GM12878 (cell line): ENCODE measurements around the gene PLCXD1. TPM values are rescaled to one million over a fixed set of nuclear protein-coding genes. Genes with fewer than 3 reads are reported as not detected.

ENCODE experiments used
- ATAC-seq: fragments of 200-7000 bp; cut with Tn5 transposase; 3 replicates; pipeline ENCODE4 v1.9.1; 2020; ENCODE audit warnings: mild to moderate bottlenecking, moderate library complexity
- BruUV-seq: library from RNA; stranded (reverse); fragments of 400-500 nt; replicated peaks from 2 replicates; lab custom pipeline; 2021; lab: Mats Ljungman, UMichigan
- CTCF ChIA-PET: fragments of 300-600 bp; sonication (Branson Sonifier 250); formaldehyde crosslinking; extraction: SDS; loops from one replicate; lab custom pipeline; 2021; ENCODE audit warnings: inconsistent platforms; lab: Yijun Ruan, JAX
- POLR2A ChIA-PET: fragments of 350-600 bp; formaldehyde crosslinking; extraction: SDS; loops from one replicate; lab custom pipeline; 2021; ENCODE audit warnings: inconsistent platforms; lab: Charles Lee
- RAD21 ChIA-PET: fragments of 300-600 bp; sonication (Branson Sonifier 250); formaldehyde crosslinking; loops from one replicate; lab custom pipeline; 2023; ENCODE audit warnings: antibody characterized with exemption; ENCODE audit not compliant: unreplicated experiment; lab: Charles Lee
- SMC1A ChIA-PET: fragments of 300-600 bp; sonication (Branson Sonifier 250); formaldehyde crosslinking; loops from one replicate; lab custom pipeline; 2023; ENCODE audit not compliant: unreplicated experiment, uncharacterized antibody; lab: Charles Lee
- DNase-seq: peaks from one replicate; pipeline ENCODE4 v3.0.0-alpha.2; 2011; ENCODE audit warnings: low read depth, low spot score
- FAIRE-seq: peaks from 3 replicates; lab custom pipeline; 2011; peaks lifted over from hg19 to GRCh38; lab: Jason Lieb, UNC
- H2AFZ ChIP-seq: 2 replicates; pipeline ENCODE4 v1.6.0; 2011; ENCODE audit warnings: low read depth, low read length, control low read depth; ENCODE audit not compliant: control insufficient read depth
- H3K27ac ChIP-seq: 2 replicates; pipeline ENCODE4 v1.5.1; 2011; ENCODE audit warnings: control low read depth; ENCODE audit not compliant: control insufficient read depth, insufficient read depth
- H3K27me3 ChIP-seq, 2 experiments: replicated peaks in 1 of 2; 2 replicates each; pipeline versions ENCODE4 v1.6.0 to v1.6.1; 2011; ENCODE audit warnings: low read length in 1 of 2; ENCODE audit not compliant: control insufficient read depth in 2 of 2, insufficient read depth in 2 of 2
- H3K36me3 ChIP-seq, 2 experiments: 2 replicates each; pipeline ENCODE4 v1.5.1; 2011; ENCODE audit warnings: low read length in 1 of 2; ENCODE audit not compliant: control insufficient read depth in 2 of 2, insufficient read depth in 2 of 2
- H3K4me1 ChIP-seq: 2 replicates; pipeline ENCODE4 v1.6.1; 2011; ENCODE audit warnings: mild to moderate bottlenecking, low read length, moderate library complexity, mixed read lengths; ENCODE audit not compliant: control insufficient read depth, insufficient read depth
- H3K4me2 ChIP-seq: 2 replicates; pipeline ENCODE4 v1.6.0; 2011; ENCODE audit warnings: control low read depth; ENCODE audit not compliant: control insufficient read depth, insufficient read depth
- H3K4me3 ChIP-seq: fragments of 200-600 bp; sonication (generic); 2 replicates; pipeline ENCODE4 v1.5.1; 2016
- H3K79me2 ChIP-seq: 2 replicates; pipeline ENCODE4 v1.6.0; 2011; ENCODE audit warnings: low read length; ENCODE audit not compliant: control insufficient read depth, insufficient read depth
- H3K9ac ChIP-seq: 2 replicates; pipeline ENCODE4 v1.8.0; 2011; ENCODE audit warnings: low read length, control low read depth, mixed read lengths; ENCODE audit not compliant: control insufficient read depth, insufficient read depth
- H3K9me3 ChIP-seq: replicated peaks from 3 replicates; pipeline ENCODE4 v1.5.1; 2011; ENCODE audit warnings: mild to moderate bottlenecking, low read length; ENCODE audit not compliant: control insufficient read depth, insufficient read depth
- H4K20me1 ChIP-seq: 2 replicates; pipeline ENCODE4 v1.6.0; 2011; ENCODE audit not compliant: control insufficient read depth, insufficient read depth
- IRF4 ChIP-seq: IDR thresholded peaks from 2 replicates; pipeline ENCODE4 v1.6.1; 2011; ENCODE audit warnings: low read depth, low read length
- MXI1 ChIP-seq: fragments of 150-350 bp; IDR thresholded peaks from 2 replicates; pipeline ENCODE4 v1.6.1; 2011; ENCODE audit warnings: low read depth, mild to moderate bottlenecking, inconsistent platforms, low read length, improper control_type of control experiment
- PRDM15 ChIP-seq: fragments of 450-650 bp; formaldehyde crosslinking; IDR thresholded peaks from 2 replicates; pipeline ENCODE4 v1.4.0; 2020; ENCODE audit warnings: mild to moderate bottlenecking, moderate library complexity
- SP1 ChIP-seq: IDR thresholded peaks from one replicate; pipeline ENCODE4 v1.6.1; 2011; ENCODE audit warnings: low read depth, low read length
- ZNF24 ChIP-seq: fragments of 450-650 bp; IDR thresholded peaks from 2 replicates; pipeline ENCODE4 v1.6.1; 2017; ENCODE audit warnings: antibody characterized with exemption, mild to moderate bottlenecking
- ZNF384 ChIP-seq: IDR thresholded peaks from 2 replicates; pipeline ENCODE4 v1.6.1; 2012; ENCODE audit warnings: low read depth, mild to moderate bottlenecking, low read length, improper control_type of control experiment, borderline replicate concordance
- WGBS: methylation state at CpG from one replicate; pipeline ENCODE4 v1.1.6; 2016; ENCODE audit warnings: low lambda C conversion rate; ENCODE audit not compliant: insufficient replicate concordance, insufficient coverage; ENCODE audit errors: missing lambda C conversion rate; 5-methylcytosine and 5-hydroxymethylcytosine counted together
- in situ Hi-C: fragments of 300-500 bp; cut with MboI; formaldehyde crosslinking; loops from 9 replicates; pipeline ENCODE4 v1.14.3; 2018; ENCODE audit warnings: mixed read lengths
- intact Hi-C: fragments of 100-400 bp; cut with micrococcal nuclease; formaldehyde crosslinking; loops from one replicate; pipeline ENCODE4 v1.14.2; 2022; ENCODE audit not compliant: unreplicated experiment
- polyA plus RNA-seq, 11 experiments: library from polyadenylated mRNA; depleted of rRNA in 4 of 11; unstranded in 6 of 11; stranded (reverse) in 5 of 11; fragments of >200 nt; fragmentation: Nextera tagmentation in 4 of 11; fragmentation: Illumina TruSeq in 1 of 11; extraction: Ambion mirVana in 4 of 11; extraction: Trizol in 1 of 11; gene quantifications; 1 replicate in 1 of 11; 2 replicates in 10 of 11; pipeline versions ENCODE4 v1.2.1 to v1.2.3, GENCODE V29; 2011 to 2016; ENCODE audit warnings: inconsistent platforms in 2 of 11, missing spikeins in 2 of 11, low read depth in 1 of 11
- total RNA-seq, 4 experiments: library from RNA; depleted of rRNA in 3 of 4; stranded (reverse); fragments of >200 nt in 3 of 4; fragmentation: Illumina TruSeq in 1 of 4; extraction: Trizol in 1 of 4; gene quantifications; 2 replicates each; pipeline versions ENCODE4 v1.2.1 to v1.2.3, GENCODE V29; 2013 to 2021

The PLCXD1 gene
- total and polyA plus RNA-seq, 10 of the 15 experiments (the other 5 are each of a cell fraction or from before 2014, with no cell fraction given): 2.4 to 49.7 (median 18.0) TPM

GRCh38 chrX:288561-288991, 7.4 kb downstream of the PLCXD1 start:
- Histone ChIP-seq H3K4me2 (no peak overlapping the region), H2AFZ (no peak overlapping the region), H3K27me3 (no peaks in the 10 kb centered on the region), H3K4me1 (peaks cover 6% of the 10 kb centered on the region; the same call in 1 of the 2 replicates), H3K27ac (no peak overlapping the region), H3K4me3 (no peak overlapping the region), H3K9ac (no peak overlapping the region), H3K36me3 (peaks cover 21 to 26% of the 10 kb centered on the region in 2 experiments; a peak in 3 of 4 replicates), H4K20me1 (no peaks in the 10 kb centered on the region), H3K9me3 (peaks cover 1% of the 10 kb centered on the region; the same call in 1 of the 3 replicates), H3K79me2 (no peaks in the 10 kb centered on the region; the same call in 1 of the 2 replicates)
- ChIA-PET RAD21 (no interaction called here), SMC1A (no interaction called here), POLR2A (no interaction called here), CTCF (no interaction called here)
- no peak for FAIRE-seq
- no peak for DNase-seq
- in situ Hi-C loops: no loop called here
- intact Hi-C loops: no loop called here
- ATAC-seq: no peak
- BruUV-seq: no TSS peak
- 96% methylated on average over 21 of the region's 25 CpGs for WGBS
- TF ChIP-seq ZNF384 (no peak), PRDM15 (no peak), MXI1 (no peak), IRF4 (no peak), SP1 (no peak), ZNF24 (no peak)
